ENCODE results near the gene XIRP1.

- TF ChIP-seq CTCF (IDR thresholded peaks at IDR 0.05) (no peak), POLR2A (IDR thresholded peaks at IDR 0.05) (no peak), EP300 (IDR thresholded peaks at IDR 0.05; ENCODE audit: low read depth) (no peak), POLR2AphosphoS5 (IDR thresholded peaks at IDR 0.05) (peak in 1 of 3 donors; percentile 27)
Measured at GRCh38 chr3:39143051-39143885, 49.1 kb downstream of the XIRP1 start.
